Ovary (tissue), 9 donors: ENCODE data around the gene CDHR1. TPM values are rescaled to one million over a fixed set of nuclear protein-coding genes. Genes with fewer than 3 reads are reported as not detected.

Source experiments
- DNase-seq, 5 donors: peaks; one replicate each; pipeline ENCODE4 v3.0.0-alpha.2; 2019 to 2020
- H3K27ac ChIP-seq, 2 donors: fragments of 200-600 bp; one replicate each; pipeline versions ENCODE4 v1.5.1 to v1.8.0; 2019 to 2022
- H3K27me3 ChIP-seq: fragments of 200-600 bp; one replicate; pipeline ENCODE4 v1.8.0; 2022
- H3K36me3 ChIP-seq: fragments of 200-600 bp; sonication (generic); one replicate; pipeline ENCODE4 v1.5.1; 2019
- H3K4me1 ChIP-seq: one replicate; pipeline ENCODE4 v1.8.1; 2013; ENCODE audit warnings: mild to moderate bottlenecking, moderate library complexity; ENCODE audit not compliant: insufficient read depth
- H3K4me3 ChIP-seq: fragments of 200-600 bp; sonication (generic); one replicate; pipeline ENCODE4 v1.5.1; 2017
- H3K9me3 ChIP-seq, 2 donors: fragments of 200-600 bp in 1 of 2; sonication (generic) in 1 of 2; one replicate each; pipeline versions ENCODE4 v1.5.1 to v1.8.1; 2013 to 2019; ENCODE audit warnings: mild to moderate bottlenecking in 1 of 2, moderate library complexity in 1 of 2
- CTCF ChIP-seq, 3 donors: fragments of 450-650 bp in 2 of 3; fragments of 200-600 bp in 1 of 3; IDR thresholded peaks; one replicate each; pipeline versions ENCODE4 v1.5.1 to v1.8.0; 2016 to 2022; ENCODE audit warnings: antibody characterized with exemption in 3 of 3, mild to moderate bottlenecking in 1 of 3
- EP300 ChIP-seq: sonication (generic); formaldehyde crosslinking; IDR thresholded peaks from one replicate; pipeline ENCODE4 v1.6.1; 2017; ENCODE audit warnings: antibody characterized with exemption
- POLR2A ChIP-seq: fragments of 450-650 bp; IDR thresholded peaks from one replicate; pipeline ENCODE4 v1.6.1; 2017; ENCODE audit warnings: antibody characterized with exemption, mild to moderate bottlenecking, moderate library complexity
- WGBS, 3 donors: extraction: QIAGEN DNeasy Blood & Tissue Kit in 1 of 3; methylation state at CpG; one replicate each; pipeline versions ENCODE4 v1.1.5 to v1.1.7; 2013 to 2017; 5-methylcytosine and 5-hydroxymethylcytosine counted together
- intact Hi-C, 4 donors: fragments of 100-400 bp; cut with DNase I; formaldehyde crosslinking; loops; one replicate each; pipeline versions ENCODE4 v1.11.0 to v1.15.1; 2022 to 2023
- polyA plus RNA-seq, 2 donors: library from polyadenylated mRNA; stranded (reverse); fragments of 200-250 nt in 1 of 2; fragments of 350-450 nt in 1 of 2; fragmentation: Illumina TruSeq in 1 of 2; extraction: RNeasy Lipid Tissue Mini Kit (QIAGEN cat#74804) in 1 of 2; gene quantifications; one replicate each; pipeline ENCODE4 v1.2.3, GENCODE V29; 2013 to 2014
- total RNA-seq, 7 donors: library from RNA; depleted of rRNA in 2 of 7; stranded (reverse); fragments of >200 nt in 2 of 7; fragmentation: NEBNext Ultra II Directional in 3 of 7; extraction: Animal tissue kit (Norgen Biotek cat#: 25700) in 3 of 7; gene quantifications; one replicate each; pipeline versions ENCODE4 v1.1.0 to v1.2.4, GENCODE V29; 2016 to 2023
- donor health status: DM: no; HTN: no; CAD: no; lungs with moderate emphysema.
- donor health status: DM: no; HTN: no; CAD: no.
- donor health status: Bipolar disorder and iron deficiency.
- donor health status: DM: yes; HTN: yes; CAD: no.
- donor health status: DM: no; HTN: no; CAD: no.
- donor health status: DM: yes; HTN: yes; CAD: no.

The CDHR1 gene
- total and polyA plus RNA-seq, 9 donors, result 0.08 to 2.2 (median 0.69) TPM

- Histone ChIP-seq H3K36me3 (no peaks in the 10 kb centered on the region), H3K27ac (no peak overlapping the region), H3K4me1 (no peaks in the 10 kb centered on the region), H3K27me3 (no peaks in the 10 kb centered on the region), H3K9me3 (no peaks in the 10 kb centered on the region), H3K4me3 (no peak overlapping the region)
- 72 to 82% (median 79%) methylated on average over 4 of the region's 4 CpGs for WGBS, 3 donors
- intact Hi-C loops, result no loop called here
- TF ChIP-seq CTCF (IDR thresholded peaks at IDR 0.05) (no peak), POLR2A (no peak), EP300 (no peak)
- DNase-seq, result no peak
These were observed 40.1 kb downstream of the CDHR1 start for GRCh38 chr10:84234479-84234878.

- Histone ChIP-seq H3K9me3 (no peaks in the 10 kb centered on the region), H3K27ac (no peak overlapping the region), H3K36me3 (no peaks in the 10 kb centered on the region), H3K27me3 (no peaks in the 10 kb centered on the region), H3K4me1 (no peaks in the 10 kb centered on the region), H3K4me3 (no peak overlapping the region)
- DNase-seq, result no peak
- intact Hi-C loops, result no loop called here
- no peak for TF ChIP-seq EP300
- no peak for TF ChIP-seq CTCF (IDR thresholded peaks at IDR 0.05)
- no peak for TF ChIP-seq POLR2A
- 70 to 77% (median 71%) methylated on average over 4 of the region's 4 CpGs for WGBS, 3 donors
These were observed 40.8 kb downstream of the CDHR1 start for GRCh38 chr10:84235096-84235495.

GRCh38 chr10:84236807-84237198 lies 42.5 kb downstream of the CDHR1 start:
- TF ChIP-seq POLR2A, result no peak
- Histone ChIP-seq H3K27me3 (no peaks in the 10 kb centered on the region), H3K9me3 (no peaks in the 10 kb centered on the region), H3K36me3 (no peaks in the 10 kb centered on the region), H3K4me3 (no peak overlapping the region), H3K4me1 (no peaks in the 10 kb centered on the region), H3K27ac (no peak overlapping the region)
- WGBS, 3 donors, result 86 to 92% (median 87%) methylated on average over 6 of the region's 6 CpGs
- intact Hi-C loops, result no loop called here
- no peak for DNase-seq

GRCh38 chr10:84237199-84238051 lies 43.1 kb downstream of the CDHR1 start:
- intact Hi-C loops, result no loop called here
- WGBS, 3 donors, result 38 to 61% (median 40%) methylated on average over 39 to 52 of the region's 52 CpGs
- DNase-seq, result no peak
- no peaks in the 10 kb centered on the region for H3K4me1 ChIP-seq
- H3K9me3 ChIP-seq, result no peaks in the 10 kb centered on the region
- H3K36me3 ChIP-seq, result no peaks in the 10 kb centered on the region
- H3K27ac ChIP-seq, result no peak overlapping the region
- no peak for TF ChIP-seq CTCF (IDR thresholded peaks at IDR 0.05)
- TF ChIP-seq POLR2A, result no peak
- no peak for TF ChIP-seq EP300
- no peaks in the 10 kb centered on the region for H3K27me3 ChIP-seq
- no peak overlapping the region for H3K4me3 ChIP-seq

GRCh38 chr10:84238909-84239308 lies 44.6 kb downstream of the CDHR1 start:
- DNase-seq, result no peak
- Histone ChIP-seq H3K27me3 (no peaks in the 10 kb centered on the region), H3K36me3 (no peaks in the 10 kb centered on the region), H3K4me3 (no peak overlapping the region), H3K27ac (no peak overlapping the region), H3K4me1 (no peaks in the 10 kb centered on the region), H3K9me3 (no peaks in the 10 kb centered on the region)
- no peak for TF ChIP-seq POLR2A
- TF ChIP-seq EP300, result no peak
- no peak for TF ChIP-seq CTCF (IDR thresholded peaks at IDR 0.05)
- intact Hi-C loops, result no loop called here
- 81 to 85% (median 83%) methylated on average over 3 of the region's 3 CpGs for WGBS, 3 donors
